Endometrial microvascular endothelial cells (primary cell): ENCODE results near the gene FAM20C. TPM values are rescaled to one million over a fixed set of nuclear protein-coding genes. Genes with fewer than 3 reads are reported as not detected.
"Not testable (repeated sequence)": the region's sequence is repeated elsewhere in the genome, so short reads cannot be mapped to it uniquely, and the experiment has no call there.

Experiments
- in situ Hi-C: cut with HindIII; loops from 2 replicates; pipeline ENCODE4 v1.10.0; 2017; ENCODE audit warnings: low sequenced_read_pairs, low pct_unique_long_range_greater_than_20kb; ENCODE audit errors: inconsistent ontology term
- total RNA-seq: library from RNA; depleted of rRNA; stranded (reverse); fragments of >200 nt; gene quantifications from one replicate; pipeline ENCODE4 v1.2.3, GENCODE V29; 2015; ENCODE audit errors: inconsistent ontology term

FAM20C gene
- total RNA-seq, 1 donor from 2014 or later, result 9.3 TPM

GRCh38 chr7:170551-171363 is 21.6 kb upstream of the FAM20C start:
- in situ Hi-C loops, result no loop called here

- in situ Hi-C loops, result no loop called here
Measured at GRCh38 chr7:171364-171904, 20.9 kb upstream of the FAM20C start.

DNA sequence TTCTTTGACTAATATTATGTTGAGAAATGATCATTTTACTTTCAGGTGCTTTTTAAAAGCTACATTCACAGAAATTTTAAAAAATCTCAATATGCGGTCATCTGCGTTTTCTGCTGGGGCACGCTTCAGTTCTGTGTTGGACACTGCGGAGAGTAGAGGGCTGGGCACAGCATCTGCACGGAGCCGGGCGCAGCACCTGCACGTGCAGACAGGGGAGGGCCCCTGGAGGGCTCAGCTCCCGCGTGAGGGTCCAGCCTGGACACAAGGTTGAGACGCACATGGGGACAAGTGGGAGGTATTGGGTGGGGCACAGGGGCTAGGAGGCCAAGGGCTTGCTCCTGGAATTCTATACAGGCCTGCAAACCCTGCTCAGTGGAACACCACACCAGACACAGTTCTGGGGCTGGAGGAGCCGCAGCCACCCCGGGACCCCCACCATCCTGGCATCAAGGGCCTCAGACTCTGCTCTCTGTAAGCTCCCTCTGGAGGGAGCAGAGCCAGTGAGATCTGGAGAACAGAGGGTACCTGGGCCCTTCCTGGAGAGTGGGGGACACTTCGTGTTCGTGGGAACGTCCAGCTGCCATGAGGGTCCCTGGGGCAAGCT is 20.4 kb upstream of the FAM20C start:
- in situ Hi-C loops, result no loop called here

DNA sequence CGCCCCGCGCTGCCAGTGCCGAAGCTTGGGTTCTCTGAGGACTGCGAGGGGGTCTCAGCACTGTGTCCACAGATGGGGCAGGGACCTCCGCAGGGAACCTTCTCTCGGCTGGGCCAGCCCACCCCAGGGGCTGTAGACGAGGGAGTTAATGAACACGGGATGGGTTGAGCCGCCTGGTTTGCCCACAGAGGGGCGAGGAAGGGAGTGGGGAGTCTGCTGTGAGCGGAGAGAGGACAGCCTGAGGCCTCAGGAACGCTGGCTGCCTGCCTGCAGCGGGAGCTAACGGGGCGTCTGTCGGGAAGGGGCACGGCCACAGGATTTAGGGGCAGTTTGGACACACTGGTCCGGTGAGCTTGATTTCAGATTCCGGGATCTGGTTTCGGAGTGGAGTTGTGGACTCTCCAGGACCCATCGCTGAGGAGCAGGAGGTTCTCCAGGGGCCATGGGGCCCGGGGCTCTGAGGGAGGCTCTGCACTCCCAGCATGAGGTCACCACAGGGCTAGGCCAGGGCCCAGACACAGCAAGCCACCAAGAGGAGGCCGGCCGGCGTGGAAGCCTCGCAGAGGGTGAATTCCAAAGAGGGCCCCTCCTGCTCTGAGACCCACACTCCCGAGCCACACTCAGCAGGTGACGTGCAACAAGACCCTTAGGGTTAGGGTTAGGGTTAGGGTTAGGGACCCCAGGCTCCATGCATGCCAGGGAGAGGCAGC is 19.0 kb upstream of the FAM20C start:
- in situ Hi-C loops, result no loop called here

GRCh38 chr7:174716-175115 is 17.7 kb upstream of the FAM20C start:
- in situ Hi-C loops, result no loop called here

- in situ Hi-C loops, result no loop called here
Measured at GRCh38 chr7:175955-176354, 16.4 kb upstream of the FAM20C start.

DNA sequence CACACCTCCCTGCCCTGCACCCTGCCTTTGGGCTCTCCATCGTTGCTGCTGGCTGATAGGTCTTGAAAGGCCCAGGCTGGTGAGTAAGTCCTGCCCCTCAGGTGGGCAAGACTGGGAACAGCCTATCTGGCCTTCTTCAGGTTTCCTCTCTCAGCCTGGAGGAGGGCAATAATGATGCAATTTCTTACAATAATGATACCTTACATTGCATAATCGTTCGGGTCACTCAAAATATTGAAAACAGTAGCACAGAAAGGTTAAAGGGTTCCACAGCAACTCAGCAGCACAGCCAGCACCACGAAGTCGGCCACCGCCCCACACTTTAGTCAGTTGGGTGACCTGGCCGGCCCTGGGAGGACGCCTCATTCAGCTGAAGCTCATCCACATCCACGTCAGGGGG is 16.0 kb upstream of the FAM20C start:
- in situ Hi-C loops, result no loop called here

DNA sequence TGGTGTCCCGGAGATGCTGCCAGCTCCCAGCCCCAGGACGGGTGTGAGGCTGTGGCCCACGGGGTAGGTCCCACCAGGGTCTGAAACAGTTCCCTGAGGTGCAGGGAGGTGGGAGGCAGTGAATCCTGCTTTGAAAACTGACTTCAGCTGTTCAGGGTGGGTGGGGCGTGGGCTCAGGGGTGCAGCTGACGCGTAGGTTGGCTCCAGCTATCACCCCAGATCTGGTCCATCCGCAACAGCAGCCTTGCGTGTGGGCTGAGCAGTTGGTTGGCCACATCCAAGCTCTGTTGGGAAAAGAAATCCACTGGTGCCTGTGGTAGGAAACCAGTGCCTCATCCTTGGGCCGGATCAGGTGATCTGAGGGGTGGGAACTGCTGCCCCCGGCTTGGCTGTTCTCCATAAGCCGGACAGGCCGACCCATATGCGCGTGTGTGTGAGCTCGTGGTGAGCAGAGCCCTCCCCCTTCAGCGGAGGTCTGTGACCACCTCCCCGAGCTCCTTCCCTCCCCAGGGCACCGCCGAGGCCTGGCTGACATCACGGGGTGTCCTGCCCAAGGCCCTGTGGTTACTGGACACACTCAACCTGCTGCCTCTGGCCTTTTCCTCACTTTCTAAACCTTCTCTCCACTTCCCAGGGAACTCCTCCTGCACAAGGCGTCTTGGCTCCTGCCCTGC is 15.4 kb upstream of the FAM20C start:
- in situ Hi-C loops, result no loop called here

GRCh38 chr7:178444-178843 is 13.9 kb upstream of the FAM20C start:
- in situ Hi-C loops, result no loop called here

DNA sequence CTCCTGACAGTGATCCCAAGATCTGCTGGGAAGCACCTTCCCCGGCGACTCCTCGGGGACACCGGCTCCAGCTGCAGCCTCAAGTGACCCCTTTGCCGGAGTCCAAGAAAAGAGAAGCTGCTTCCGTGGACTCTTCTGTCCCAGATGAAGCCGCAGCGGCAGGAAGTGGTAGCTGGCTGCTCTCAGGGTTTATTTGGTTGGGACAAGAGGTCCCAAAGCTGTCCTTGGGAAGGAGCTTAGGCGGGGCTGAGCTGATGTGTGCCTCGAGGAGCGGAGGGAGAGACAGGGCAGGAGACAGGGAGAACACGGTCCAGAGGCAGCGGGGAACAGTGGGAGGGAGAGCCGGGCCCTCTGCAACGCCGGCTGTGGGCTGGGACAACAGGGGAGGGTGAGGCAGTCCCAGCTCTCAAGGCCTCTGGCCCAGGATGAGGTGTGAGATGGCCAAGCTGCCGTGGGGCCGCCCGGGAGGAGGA is 13.1 kb upstream of the FAM20C start:
- in situ Hi-C loops, result no loop called here

DNA sequence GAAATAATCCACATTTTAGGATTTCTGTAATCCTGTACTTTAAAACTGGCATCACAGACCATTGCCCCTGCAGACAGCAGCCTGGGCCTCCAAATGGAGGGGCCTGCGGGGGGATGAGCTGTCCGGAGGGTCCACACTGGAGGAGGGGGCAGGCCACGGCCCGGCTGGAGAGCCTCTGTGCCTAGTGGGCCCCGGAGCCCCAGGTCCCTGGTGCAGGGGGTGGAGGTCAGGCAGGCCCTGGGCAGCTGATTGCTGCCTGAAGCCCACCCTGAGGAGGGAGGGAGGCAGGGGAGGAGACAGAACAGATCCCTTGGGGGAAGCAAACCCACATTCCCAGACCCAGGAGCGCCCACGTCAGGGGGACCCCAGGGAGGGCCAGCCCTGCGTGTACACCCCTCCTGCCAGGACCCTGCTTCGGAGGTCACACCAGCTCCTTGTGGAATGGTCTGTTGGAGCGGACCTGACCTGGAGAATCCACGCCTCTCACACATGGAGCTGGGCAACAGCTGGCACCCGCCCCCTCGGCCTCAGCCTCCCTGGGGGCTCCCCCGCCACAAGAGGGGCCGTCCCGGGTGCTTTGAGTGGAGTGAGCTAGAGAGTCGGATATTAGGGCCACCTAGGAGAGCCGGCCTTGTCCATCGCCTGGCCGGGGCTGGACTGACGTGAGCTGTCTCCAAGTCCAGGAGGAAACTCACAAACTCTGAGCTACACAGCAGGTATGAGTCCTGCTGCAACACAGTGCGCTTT is 12.2 kb upstream of the FAM20C start:
- in situ Hi-C loops, result no loop called here

GRCh38 chr7:181738-182137 is 10.6 kb upstream of the FAM20C start:
- in situ Hi-C loops, result no loop called here

DNA sequence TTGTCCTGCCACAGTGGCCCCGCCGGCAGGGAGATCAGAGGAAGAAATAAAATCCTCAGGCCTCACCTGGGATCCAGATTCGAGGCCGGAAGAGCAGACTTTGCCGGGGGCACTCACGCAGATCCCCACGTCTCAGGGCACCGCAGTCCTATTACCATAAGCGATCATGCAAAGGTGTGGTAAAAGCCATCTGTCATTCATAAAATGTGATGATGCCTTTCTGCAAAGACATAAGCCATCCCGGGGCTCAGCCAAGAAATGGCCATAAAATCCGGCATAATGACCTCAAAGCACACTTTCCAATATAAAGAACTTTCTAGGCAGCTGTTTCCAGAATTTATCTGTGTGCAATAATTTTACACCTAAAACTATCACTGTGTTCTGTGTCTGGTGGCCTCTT is 9.9 kb upstream of the FAM20C start:
- in situ Hi-C loops, result not testable (repeated sequence)

GRCh38 chr7:183496-184292 is 8.7 kb upstream of the FAM20C start:
- in situ Hi-C loops, result no loop called here

GRCh38 chr7:184294-185264 is 7.8 kb upstream of the FAM20C start:
- in situ Hi-C loops, result no loop called here

DNA sequence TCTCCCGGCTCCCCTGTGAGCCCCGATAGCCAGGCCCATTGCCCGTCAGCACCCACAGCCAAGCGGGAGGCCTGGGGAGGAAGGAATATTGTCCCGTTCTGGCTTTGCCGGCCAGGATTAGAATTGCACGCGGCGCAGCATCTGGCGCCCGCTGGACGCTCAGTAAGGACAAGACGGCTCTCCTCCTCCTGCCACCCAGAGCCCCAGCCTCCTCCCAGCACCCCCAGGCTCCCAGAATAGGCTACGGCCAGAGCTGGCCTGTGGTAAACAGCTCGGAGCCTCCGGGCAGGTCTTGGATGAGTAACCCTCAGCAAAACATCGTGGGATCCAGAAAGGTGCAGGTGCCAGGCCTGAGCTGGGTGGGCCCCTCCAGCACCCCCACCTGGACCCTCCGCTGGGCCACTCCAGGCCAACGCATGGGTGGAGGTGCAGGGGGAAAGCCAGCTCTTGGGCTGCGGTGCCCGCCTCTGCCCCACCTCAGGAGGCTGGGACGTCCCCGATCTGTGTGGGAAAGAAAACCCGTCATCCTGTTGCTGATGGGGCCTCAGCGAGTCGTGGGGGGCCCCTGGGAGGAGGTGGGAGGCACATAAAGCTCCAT is 5.8 kb upstream of the FAM20C start:
- in situ Hi-C loops, result no loop called here
